Measurements from ENCODE around the gene PRR13. TPM values are rescaled to one million over a fixed set of nuclear protein-coding genes. Genes with fewer than 3 reads are reported as not detected.
A peak's percentile ranks its signal among the peaks of the same experiment; 100 is the strongest.
"Not testable (repeated sequence)": the region's sequence is repeated elsewhere in the genome, so short reads cannot be mapped to it uniquely, and the experiment has no call there.

PRR13 gene
- total RNA-seq, 2 donors from 2014 or later: 73.5 to 90.2 TPM

DNA sequence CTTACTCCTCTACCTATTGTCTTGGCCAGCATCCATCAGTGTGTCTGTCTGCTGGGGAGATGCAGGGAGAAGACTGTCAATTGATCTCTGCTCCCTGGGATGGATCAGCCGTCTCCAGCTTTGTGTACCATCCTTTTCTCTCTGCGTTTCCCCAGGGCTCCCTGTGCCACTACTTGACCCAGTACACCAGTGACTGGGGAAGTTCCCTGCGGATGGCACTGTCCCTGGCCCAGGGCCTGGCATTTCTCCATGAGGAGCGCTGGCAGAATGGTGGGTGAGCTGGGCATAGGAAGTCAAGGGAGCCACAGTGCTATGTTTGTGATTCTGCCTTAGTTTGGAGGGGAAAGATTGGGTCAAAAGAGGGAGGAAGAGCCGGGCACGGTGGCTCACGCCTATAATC lies 12.8 kb upstream of the PRR13 start:
- no peak for ATAC-seq
- intact Hi-C loops (cut with DNase I): no loop called here
- DNase-seq: no peak

DNA sequence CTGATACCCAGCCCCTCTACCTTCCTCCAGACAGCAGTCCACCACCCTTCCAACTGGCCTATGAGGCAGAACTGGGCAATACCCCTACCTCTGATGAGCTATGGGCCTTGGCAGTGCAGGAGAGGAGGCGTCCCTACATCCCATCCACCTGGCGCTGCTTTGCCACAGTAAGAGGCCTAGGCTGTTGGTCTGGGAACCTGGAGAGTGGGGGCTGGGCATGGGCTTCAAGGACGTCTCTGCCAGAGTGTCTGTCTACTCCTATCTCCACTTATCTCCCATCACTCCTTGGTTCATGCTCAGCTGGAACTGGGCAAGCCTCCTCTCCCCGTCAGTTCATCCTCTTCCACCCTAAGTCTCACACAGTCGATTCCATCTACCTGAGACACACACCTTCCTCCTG lies 11.4 kb upstream of the PRR13 start:
- intact Hi-C loops (cut with DNase I): no loop called here
- DNase-seq: no peak
- ATAC-seq: no peak

DNA sequence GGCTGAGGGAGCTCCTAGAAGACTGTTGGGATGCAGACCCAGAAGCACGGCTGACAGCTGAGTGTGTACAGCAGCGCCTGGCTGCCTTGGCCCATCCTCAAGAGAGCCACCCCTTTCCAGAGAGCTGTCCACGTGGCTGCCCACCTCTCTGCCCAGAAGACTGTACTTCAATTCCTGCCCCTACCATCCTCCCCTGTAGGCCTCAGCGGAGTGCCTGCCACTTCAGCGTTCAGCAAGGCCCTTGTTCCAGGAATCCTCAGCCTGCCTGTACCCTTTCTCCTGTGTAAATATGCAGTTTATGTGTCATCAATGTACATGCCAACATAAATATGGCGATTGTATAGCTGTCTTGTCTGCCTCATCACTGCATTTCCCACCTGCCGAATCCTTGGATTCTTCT lies 10.3 kb upstream of the PRR13 start:
- intact Hi-C loops (cut with DNase I): no loop called here
- ATAC-seq (no peak), DNase-seq (no peak)

DNA sequence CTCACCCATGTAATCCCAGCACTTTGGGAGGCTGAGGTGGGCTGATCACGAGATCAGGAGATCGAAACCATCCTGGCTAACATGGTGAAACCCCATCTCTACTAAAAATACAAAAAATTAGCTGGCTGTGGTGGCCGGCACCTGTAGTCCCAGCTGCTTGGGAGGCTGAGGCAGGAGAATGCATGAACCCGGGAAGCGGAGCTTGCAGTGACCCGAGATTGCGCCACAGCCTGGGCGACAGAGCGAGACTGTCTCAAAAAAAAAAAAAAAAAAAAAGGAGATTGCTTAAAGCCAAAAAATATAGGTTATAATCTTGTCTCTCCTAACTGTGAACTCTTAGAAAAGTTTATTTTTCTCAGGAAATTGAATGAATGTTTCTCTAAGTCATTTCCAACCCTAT lies 6.2 kb upstream of the PRR13 start:
- intact Hi-C loops (cut with DNase I); DNase-seq; ATAC-seq: not testable (repeated sequence)

DNA sequence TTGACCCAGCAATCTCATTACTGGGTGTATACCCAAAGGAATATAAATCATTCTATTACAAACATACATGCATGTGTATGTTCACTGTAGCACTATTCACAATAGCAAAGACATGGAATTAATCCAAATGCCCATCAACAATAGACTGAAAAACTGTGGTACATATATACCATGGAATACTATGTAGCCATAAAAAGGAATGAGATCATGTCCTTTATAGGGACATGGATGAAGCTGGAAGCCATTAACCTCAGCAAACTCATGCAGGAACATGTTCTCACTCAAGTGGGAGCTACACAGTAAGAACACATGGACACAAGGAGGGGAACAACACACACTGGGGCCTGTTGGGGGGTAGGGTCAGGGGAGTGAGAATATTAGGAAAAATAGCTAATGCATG lies 2.0 kb upstream of the PRR13 start:
- DNase-seq; intact Hi-C loops (cut with DNase I); ATAC-seq: not testable (repeated sequence)

DNA sequence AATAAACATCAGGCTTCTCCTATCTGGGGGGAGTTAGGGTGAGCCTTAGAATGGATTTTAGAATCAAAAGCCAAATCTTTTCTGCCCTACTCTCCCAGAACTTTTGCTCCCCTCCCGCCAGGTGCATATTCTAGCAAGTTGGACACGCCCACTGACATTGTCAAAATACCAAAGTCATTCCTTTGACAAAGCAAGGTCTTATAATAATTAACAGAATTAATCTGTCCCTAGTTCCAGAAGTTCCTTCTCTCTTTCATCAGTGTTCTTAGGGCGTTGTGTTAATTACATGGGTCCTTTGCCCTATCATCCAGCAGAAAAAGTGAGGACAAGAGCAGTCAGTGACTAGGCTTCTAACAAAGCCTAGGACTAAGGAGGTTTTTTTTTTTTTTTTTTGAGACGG lies 2.4 kb downstream of the PRR13 start:
- ATAC-seq (no peak), DNase-seq (no peak)
- intact Hi-C loops (cut with DNase I): no loop called here

DNA sequence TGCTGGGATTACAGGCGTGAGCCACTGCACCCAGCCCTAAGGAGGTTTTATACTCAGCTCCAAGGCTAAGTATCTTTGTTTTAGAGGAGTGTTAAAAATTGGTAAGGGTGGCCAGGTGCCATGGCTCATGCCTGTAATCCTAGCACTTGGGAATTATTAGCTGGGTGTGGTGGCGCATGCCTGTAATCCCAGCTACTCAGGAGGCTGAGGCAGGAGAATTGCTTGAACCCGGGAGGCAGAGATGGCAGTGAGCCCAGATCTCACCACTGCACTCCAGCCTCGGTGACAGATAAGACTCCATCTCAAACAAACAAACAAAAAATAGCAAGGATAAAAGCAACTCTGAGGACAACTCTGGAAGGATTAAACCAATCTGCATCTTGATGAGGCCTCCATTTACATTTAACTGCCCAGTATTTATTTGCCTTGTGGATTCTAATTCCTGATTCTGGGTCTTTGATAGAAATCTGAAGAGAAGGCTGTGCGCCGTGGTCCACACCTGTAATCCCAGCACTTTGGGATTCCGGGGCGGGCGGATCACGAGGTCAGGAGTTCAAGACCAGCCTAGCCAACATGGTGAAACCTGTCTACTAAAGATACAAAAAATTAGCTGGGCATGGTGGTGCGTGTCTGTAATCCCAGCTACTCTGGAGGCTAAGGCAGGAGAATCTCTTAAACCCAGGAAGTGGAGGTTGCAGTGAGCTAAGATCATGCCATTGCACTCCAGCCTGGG lies 3.2 kb downstream of the PRR13 start:
- DNase-seq; ATAC-seq; intact Hi-C loops (cut with DNase I): not testable (repeated sequence)

DNA sequence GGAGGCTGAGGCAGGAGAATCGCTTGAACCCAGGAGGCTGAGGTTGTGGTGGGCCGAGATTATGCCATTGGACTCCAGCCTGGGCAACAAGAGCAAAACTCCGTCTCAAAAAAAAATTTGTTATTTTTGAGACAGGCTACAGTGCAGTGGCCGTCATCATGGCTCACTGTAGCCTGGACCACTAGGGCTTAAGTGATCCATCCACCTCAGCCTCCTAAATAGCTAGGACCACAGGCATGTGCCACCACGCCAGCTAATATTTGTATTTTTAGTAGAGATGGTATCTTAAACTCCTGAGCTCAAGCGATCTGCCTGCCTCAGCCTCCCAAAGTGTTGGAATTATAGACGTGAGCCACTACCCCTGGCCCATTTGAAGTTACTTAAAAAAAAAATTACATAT lies 9.4 kb downstream of the PRR13 start:
- ATAC-seq: no peak
- intact Hi-C loops (cut with DNase I): loop anchor here in 1 of 2 donors (5.0 kb wide), 1 partner anchor 51 kb away; the partner anchor contains the start of gene TARBP2
- no peak for DNase-seq

DNA sequence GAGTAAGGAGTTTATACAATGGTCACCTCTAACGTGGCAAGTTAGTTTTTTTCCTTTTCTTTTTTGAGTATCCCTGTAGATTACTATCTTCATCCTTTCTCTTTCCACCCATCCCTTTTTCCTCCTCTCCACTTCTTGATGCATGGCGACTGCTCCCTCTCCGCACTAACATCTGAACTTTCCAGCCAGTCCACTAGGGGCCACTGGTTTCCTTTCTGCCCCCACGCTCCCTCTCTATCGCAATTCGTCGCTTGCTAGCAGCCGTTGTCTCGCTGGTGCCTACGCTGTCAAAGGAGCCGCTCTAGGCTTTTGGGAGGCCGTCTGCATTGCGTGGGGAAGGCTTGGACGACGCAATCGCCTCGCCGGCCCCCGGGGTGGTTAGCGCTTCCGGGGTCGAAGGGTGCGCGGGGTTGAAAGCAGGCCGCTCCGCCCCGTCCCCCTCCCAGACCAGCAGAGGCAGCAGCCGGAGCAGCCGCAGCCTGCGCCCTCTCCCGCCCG lies 10.2 kb downstream of the PRR13 start, which contains the start of gene PCBP2:
Gene PCBP2 (plus strand): TSS at position 442 of the 498 bp plus-strand sequence. CDS start 2,699 bp downstream, outside the sequence.
- intact Hi-C loops (cut with DNase I): loop anchor here in 1 of 2 donors (5.0 kb wide), 1 partner anchor 51 kb away; the partner anchor contains the start of gene TARBP2
- DNase-seq: peak; percentile 98
- ATAC-seq: peak; percentile 97 to 98

DNA sequence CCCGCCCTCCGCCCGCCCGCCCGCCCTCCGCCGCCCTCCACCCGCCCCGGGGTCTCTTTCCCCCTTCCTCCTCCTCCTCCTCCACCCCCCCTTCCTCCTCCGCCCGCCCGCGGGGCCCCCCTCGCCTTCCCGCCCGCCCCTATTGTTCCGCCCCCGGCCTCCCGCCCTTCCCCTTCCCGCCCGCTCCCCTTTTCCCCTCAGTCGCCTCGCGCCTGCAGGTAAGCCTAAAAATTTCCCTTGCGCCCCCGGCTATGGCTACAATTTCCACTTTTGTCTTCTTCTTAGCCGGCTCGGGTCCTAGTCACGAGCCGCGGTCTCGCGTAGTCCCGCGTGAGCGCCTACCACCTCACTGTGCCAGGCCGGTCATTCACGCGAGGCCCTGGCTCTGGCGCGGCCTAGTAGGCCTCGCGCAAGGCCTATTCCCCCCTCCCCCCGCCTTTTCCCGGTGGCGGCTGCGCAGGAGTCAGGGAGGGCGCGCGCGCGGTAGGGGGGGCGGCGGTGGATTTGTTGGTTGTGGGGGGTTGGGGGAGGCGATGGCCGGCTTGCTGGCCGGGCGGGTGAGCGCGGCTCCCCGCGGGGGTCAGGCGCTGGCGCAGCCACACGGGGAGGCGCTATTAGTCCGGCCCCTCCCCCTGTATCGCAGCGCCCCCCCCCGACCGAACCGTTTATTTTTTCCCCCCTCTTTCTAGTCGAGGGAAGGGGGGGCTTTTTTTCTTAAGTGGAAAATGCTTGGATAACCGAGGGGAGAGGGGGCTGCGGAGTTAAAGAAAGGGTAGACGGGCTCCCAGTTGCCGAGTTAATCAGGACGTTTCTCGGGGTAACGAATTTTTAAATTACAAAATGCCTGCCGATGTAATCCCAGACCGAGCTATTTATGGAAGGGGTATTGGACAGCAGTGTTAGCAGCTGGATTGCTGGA lies 10.9 kb downstream of the PRR13 start:
- ATAC-seq: peak; percentile 86 to 87
- intact Hi-C loops (cut with DNase I): loop anchor here in 1 of 2 donors (5.0 kb wide), 1 partner anchor 50 kb away; the partner anchor contains the start of gene TARBP2
- peak; percentile 92 for DNase-seq

DNA sequence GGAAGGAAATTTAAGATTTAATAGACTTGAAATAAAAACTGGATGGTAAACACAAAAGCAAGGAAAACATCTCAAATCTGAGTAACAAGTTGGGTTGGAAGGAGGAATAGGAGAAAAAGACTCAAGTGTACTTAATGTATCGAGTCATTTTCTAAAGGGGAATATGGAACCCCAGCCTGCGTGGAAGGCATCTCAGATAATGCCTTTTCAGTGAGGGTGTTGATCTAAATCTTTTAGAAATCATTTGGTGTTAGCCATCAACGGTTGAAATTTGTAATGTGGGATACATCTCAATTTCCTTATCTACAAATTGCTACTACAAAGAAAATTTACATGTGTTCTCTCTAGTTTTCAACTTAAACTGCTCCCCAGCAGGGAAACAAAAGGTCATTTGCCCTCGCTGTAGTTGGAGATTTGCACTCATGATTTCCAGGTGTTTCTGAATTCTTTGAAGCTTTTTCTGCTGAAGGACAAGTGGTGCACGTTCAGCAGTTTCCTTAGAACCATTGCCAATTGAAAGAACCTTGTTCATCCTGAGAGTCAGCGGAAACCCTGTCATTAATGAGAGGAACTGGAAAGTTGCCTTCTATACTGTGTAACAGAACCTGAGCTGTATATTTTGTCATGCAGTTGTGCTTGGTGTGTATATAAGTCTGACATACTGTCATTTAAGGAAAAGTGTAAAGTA lies 12.6 kb downstream of the PRR13 start:
- intact Hi-C loops (cut with DNase I): loop anchor here in 1 of 2 donors (5.0 kb wide), 1 partner anchor 48 kb away; the partner anchor contains the start of gene TARBP2
- DNase-seq: no peak
- ATAC-seq: no peak

DNA sequence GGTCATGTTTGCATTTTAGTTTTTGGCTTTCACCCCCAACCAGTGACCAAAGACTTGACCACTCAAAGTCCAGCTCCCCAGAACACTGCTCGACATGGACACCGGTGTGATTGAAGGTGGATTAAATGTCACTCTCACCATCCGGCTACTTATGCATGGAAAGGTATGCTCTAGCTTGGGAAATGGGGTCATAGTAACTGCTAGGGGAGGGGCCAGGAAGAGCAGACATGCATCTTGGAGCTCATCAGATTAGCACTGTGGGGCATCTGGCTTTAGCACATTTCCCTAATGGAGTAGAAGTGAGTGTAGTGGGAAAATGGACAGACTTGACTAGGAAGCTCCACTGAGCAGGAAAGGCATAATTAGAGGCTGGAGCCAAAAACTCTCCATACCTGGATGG lies 13.2 kb downstream of the PRR13 start:
- no peak for DNase-seq
- intact Hi-C loops (cut with DNase I): loop anchor here in 1 of 2 donors (5.0 kb wide), 1 partner anchor 48 kb away; the partner anchor contains the start of gene TARBP2
- no peak for ATAC-seq

DNA sequence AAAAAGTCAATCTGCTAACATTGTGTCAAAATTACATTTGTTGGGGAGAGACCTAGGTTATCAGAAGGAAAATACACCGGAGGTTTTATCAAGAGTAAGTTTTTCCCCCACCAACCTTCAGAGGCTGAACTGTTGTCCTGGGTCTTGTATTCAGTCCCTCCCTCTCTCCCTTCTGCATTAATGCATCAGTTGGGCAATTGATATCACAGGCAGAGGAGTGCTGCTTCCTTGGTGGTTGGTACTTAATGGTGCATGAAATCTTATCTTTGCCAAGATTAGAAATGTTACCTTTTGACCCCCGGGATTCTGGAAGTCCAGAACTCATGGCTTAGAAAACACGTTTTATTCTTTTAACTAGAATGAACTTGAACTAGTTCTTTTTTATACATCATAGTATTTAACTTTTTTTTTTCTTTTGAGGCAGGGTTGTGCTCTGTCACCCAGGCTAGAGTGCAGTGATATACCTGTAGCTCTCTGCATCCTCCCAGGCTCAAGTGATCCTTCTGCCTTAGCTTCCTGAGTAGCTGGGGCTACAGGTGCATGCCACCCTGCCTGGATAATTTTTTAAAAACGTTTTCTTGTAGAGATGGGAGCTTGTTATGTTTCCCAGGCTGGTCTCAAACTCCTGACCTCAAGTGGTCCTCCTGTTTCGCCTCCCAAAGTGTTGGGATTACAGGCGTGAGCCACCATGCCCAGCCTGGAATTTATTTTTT lies 15.3 kb downstream of the PRR13 start:
- ATAC-seq (no peak), DNase-seq (no peak)
- intact Hi-C loops (cut with DNase I): no loop called here

DNA sequence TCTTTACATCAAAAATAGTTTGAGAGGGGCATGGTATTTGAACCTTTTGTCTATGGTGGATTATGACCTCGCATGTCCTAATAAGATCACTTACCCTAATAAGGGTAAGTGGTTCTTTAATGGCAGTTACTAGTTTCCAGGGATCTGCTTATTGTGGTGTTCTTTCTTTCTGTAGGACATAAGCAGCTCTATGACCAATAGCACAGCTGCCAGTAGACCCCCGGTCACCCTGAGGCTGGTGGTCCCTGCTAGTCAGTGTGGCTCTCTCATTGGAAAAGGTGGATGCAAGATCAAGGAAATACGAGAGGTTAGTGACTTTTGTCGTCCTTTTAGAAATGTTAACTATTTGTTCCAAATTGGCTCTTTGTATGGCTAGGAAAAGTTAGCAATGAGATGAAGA lies 17.6 kb downstream of the PRR13 start:
- ATAC-seq (no peak), DNase-seq (no peak)
- intact Hi-C loops (cut with DNase I): no loop called here

DNA sequence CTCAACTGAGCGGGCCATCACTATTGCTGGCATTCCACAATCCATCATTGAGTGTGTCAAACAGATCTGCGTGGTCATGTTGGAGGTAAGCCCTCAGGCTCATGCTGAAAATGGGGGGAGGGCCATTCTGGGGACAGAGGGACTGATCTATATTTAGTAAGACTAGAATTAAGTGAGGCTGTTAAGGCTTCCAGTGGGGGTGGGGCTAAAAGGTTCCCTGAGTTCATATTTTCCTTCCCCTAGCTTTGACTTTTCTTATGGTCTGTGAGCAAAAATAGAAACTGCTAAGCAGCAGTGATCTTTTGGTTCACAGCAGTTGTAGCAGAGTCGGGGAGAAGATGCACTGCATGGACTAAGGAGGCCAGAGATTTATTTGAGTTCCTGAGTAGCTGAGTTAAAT lies 19.5 kb downstream of the PRR13 start:
- no peak for DNase-seq
- intact Hi-C loops (cut with DNase I): no loop called here
- peak; percentile 60 to 70 for ATAC-seq

DNA sequence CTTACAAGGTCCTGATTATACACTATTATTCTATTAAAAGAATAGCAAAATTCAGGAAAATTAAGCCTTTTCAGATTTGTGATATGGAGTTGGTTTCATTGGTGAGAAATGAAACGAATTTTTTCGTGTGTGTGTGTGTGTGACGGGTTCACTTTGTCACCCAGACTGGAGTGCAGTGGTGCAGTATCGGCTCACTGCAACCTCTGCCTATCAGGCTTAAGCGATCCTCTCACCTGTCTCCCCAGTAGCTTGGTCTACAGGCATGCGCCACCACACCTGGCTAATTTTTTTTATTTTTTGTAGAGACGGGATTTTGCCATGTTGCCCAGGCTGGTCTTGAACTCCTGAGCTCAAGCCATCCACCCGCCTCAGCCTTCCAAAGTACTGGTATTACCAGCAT lies 20.1 kb downstream of the PRR13 start:
- DNase-seq (no peak), ATAC-seq (no peak)
- intact Hi-C loops (cut with DNase I): no loop called here

DNA sequence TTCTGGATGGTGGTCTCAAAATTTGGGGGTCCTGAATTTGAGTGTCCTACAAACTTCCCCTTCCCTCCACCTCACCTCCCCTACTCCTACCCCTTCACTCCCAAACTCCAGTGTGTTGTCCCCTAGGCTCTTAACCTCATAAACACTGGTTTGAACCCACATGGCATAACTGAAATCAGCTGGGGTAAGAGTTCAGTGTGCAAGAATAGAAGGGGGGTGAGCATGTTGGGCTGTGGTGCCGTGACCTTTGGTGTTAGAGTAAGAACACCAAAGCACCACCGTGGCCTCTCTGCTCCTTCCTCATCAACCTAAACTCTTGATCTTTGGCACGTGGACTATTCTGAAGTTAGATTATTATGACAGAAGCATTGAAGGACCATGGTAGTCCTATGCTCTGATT lies 21.4 kb downstream of the PRR13 start:
- intact Hi-C loops (cut with DNase I): no loop called here
- no peak for ATAC-seq
- DNase-seq: no peak

DNA sequence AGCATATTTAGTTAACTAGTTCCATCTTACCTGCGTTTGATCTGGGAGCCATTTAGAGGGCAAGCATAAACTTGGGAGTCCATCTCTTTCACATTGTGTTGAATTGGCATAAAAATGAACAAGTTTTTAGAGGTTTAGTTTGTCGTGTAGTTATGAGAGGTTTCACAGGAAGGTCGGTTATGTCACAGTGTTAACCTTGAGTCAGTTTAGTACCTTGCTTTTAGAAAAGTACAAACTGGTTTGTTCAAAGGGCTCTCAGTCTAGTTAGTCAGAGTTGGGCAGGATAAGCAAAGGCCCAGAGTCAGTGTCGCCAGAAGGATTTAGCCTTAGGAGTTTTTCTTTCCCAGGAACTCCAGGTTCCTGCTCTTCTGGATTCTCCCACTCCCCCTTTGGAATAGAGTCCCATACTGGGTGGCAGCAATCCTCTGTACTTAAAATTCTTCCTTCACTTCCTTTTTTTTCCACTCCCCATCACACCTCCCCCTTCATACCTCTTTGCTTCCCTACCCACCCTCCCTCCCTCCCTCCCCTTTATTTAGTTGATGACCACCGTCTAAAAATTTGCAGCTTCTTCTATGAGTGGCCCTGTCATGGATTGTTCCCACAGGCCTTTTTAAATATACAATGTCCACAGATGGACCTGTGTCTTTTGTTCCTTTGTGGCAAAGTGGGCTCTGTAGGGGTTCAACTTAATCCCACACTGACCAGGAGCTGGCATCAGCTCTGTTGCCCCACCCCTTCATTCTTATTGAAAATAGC lies 22.4 kb downstream of the PRR13 start:
- ATAC-seq (no peak), DNase-seq (no peak)
- intact Hi-C loops (cut with DNase I): no loop called here
